HepG2 (cell line): ENCODE data around the gene PPP4C. TPM values are rescaled to one million over a fixed set of nuclear protein-coding genes. Genes with fewer than 3 reads are reported as not detected.

Experiments
- ATM ChIP-seq: fragments of 450-650 bp; IDR thresholded peaks from 2 replicates; pipeline ENCODE4 v1.7.1; 2017; ENCODE audit warnings: mild to moderate bottlenecking, borderline replicate concordance
- CAMTA2 ChIP-seq: sonication (generic); formaldehyde crosslinking; IDR thresholded peaks from 2 replicates; pipeline ENCODE4 v1.4.0; 2020; ENCODE audit warnings: mild to moderate bottlenecking, missing genetic modification reagents, borderline replicate concordance
- CBFB ChIP-seq: sonication (generic); formaldehyde crosslinking; IDR thresholded peaks from 2 replicates; pipeline ENCODE4 v1.4.0; 2020; ENCODE audit warnings: missing genetic modification reagents
- CC2D1A ChIP-seq: sonication (generic); formaldehyde crosslinking; IDR thresholded peaks from 2 replicates; pipeline ENCODE4 v1.8.1; 2023; ENCODE audit warnings: mild to moderate bottlenecking, missing genetic modification reagents
- CHCHD3 ChIP-seq: sonication (generic); formaldehyde crosslinking; IDR thresholded peaks from 2 replicates; pipeline ENCODE4 v1.8.0; 2022; ENCODE audit warnings: mild to moderate bottlenecking, missing genetic modification reagents, moderate library complexity
- GABPB1 ChIP-seq: IDR thresholded peaks from 2 replicates; pipeline ENCODE4 v1.6.1; 2016; ENCODE audit warnings: mild to moderate bottlenecking, missing genetic modification reagents, moderate library complexity, missing compliant biosample characterization
- GLI4 ChIP-seq: sonication (generic); formaldehyde crosslinking; IDR thresholded peaks from 2 replicates; pipeline ENCODE4 v1.5.1; 2020; ENCODE audit warnings: missing genetic modification reagents, mild to moderate bottlenecking, moderate library complexity, borderline replicate concordance
- HOXA5 ChIP-seq: sonication (generic); formaldehyde crosslinking; IDR thresholded peaks from 2 replicates; pipeline ENCODE4 v1.4.0; 2020; ENCODE audit warnings: missing genetic modification reagents
- KLF11 ChIP-seq: IDR thresholded peaks from 2 replicates; pipeline ENCODE4 v1.6.1; 2016; ENCODE audit warnings: missing compliant biosample characterization
- MED8 ChIP-seq: sonication (generic); formaldehyde crosslinking; IDR thresholded peaks from 2 replicates; pipeline ENCODE4 v1.8.1; 2023; ENCODE audit warnings: mild to moderate bottlenecking, missing genetic modification reagents; ENCODE audit not compliant: insufficient replicate concordance
- PHF20 ChIP-seq: sonication (generic); formaldehyde crosslinking; IDR thresholded peaks from 2 replicates; pipeline ENCODE4 v1.5.0; 2020; ENCODE audit warnings: mild to moderate bottlenecking, missing genetic modification reagents
- POLR2AphosphoS2 ChIP-seq: IDR thresholded peaks from 2 replicates; pipeline ENCODE4 v1.6.1; 2011; ENCODE audit warnings: low read depth, low read length, improper control_type of control experiment
- REPIN1 ChIP-seq: sonication (generic); formaldehyde crosslinking; IDR thresholded peaks from 2 replicates; pipeline ENCODE4 v1.8.0; 2022; ENCODE audit warnings: missing genetic modification reagents, low read depth, mild to moderate bottlenecking, borderline replicate concordance
- SNAI1 ChIP-seq: sonication (generic); formaldehyde crosslinking; IDR thresholded peaks from 2 replicates; pipeline ENCODE4 v1.5.0; 2020; ENCODE audit warnings: mild to moderate bottlenecking, missing genetic modification reagents, borderline replicate concordance
- SOX5 ChIP-seq: IDR thresholded peaks from 2 replicates; pipeline ENCODE4 v1.6.1; 2016; ENCODE audit warnings: borderline replicate concordance
- SSRP1 ChIP-seq: IDR thresholded peaks from 2 replicates; pipeline ENCODE4 v1.6.1; 2016; ENCODE audit warnings: control low read depth
- TAF15 ChIP-seq: fragments of 200-400 bp; formaldehyde crosslinking; IDR thresholded peaks from one replicate; pipeline ENCODE4 v1.6.1; 2018; ENCODE audit warnings: mild to moderate bottlenecking, low read depth, low read length; ENCODE audit not compliant: poor library complexity, severe bottlenecking
- TCF12 ChIP-seq, 2 experiments: fragments of 450-650 bp in 1 of 2; sonication (generic) in 1 of 2; formaldehyde crosslinking in 1 of 2; IDR thresholded peaks; 2 replicates each; pipeline versions ENCODE4 v1.6.1 to v1.8.0; 2017 to 2022; ENCODE audit warnings: antibody characterized with exemption in 1 of 2, mild to moderate bottlenecking in 1 of 2, missing genetic modification reagents in 1 of 2, moderate library complexity in 1 of 2
- TOPORS ChIP-seq: sonication (generic); formaldehyde crosslinking; IDR thresholded peaks from 2 replicates; pipeline ENCODE4 v1.8.0; 2023; ENCODE audit warnings: mild to moderate bottlenecking, missing genetic modification reagents
- ZBTB2 ChIP-seq: sonication (generic); formaldehyde crosslinking; IDR thresholded peaks from 2 replicates; pipeline ENCODE4 v1.8.0; 2022; ENCODE audit warnings: low read depth, missing genetic modification reagents
- ZBTB21 ChIP-seq: sonication (generic); formaldehyde crosslinking; IDR thresholded peaks from 2 replicates; pipeline ENCODE4 v1.4.0; 2020; ENCODE audit warnings: missing genetic modification reagents
- ZC3H4 ChIP-seq: sonication (generic); formaldehyde crosslinking; IDR thresholded peaks from 2 replicates; pipeline ENCODE4 v1.4.0; 2020; ENCODE audit warnings: missing genetic modification reagents, borderline replicate concordance
- ZNF34 ChIP-seq: sonication (generic); formaldehyde crosslinking; IDR thresholded peaks from 2 replicates; pipeline ENCODE4 v1.4.0; 2020; ENCODE audit warnings: mild to moderate bottlenecking, missing genetic modification reagents, borderline replicate concordance
- ZNF446 ChIP-seq: sonication (generic); formaldehyde crosslinking; IDR thresholded peaks from 2 replicates; pipeline ENCODE4 v1.5.0; 2020; ENCODE audit warnings: mild to moderate bottlenecking, missing genetic modification reagents
- ZNF552 ChIP-seq: sonication (generic); formaldehyde crosslinking; IDR thresholded peaks from 2 replicates; pipeline ENCODE4 v1.9.0; 2022; ENCODE audit warnings: missing genetic modification reagents, mild to moderate bottlenecking, borderline replicate concordance
- ZNF605 ChIP-seq: sonication (generic); formaldehyde crosslinking; IDR thresholded peaks from 2 replicates; pipeline ENCODE4 v1.8.0; 2022; ENCODE audit warnings: mild to moderate bottlenecking, missing genetic modification reagents
- ZNF83 ChIP-seq: sonication (generic); formaldehyde crosslinking; IDR thresholded peaks from 2 replicates; pipeline ENCODE4 v1.4.0; 2020; ENCODE audit warnings: missing genetic modification reagents, mild to moderate bottlenecking, borderline replicate concordance
- polyA plus RNA-seq, 8 experiments: library from polyadenylated mRNA; depleted of rRNA in 3 of 8; stranded (reverse) in 7 of 8; unstranded in 1 of 8; fragments of >200 nt; fragmentation: Illumina TruSeq in 4 of 8; extraction: Trizol in 4 of 8; gene quantifications; 2 replicates each; pipeline versions ENCODE4 v1.2.1 to v1.2.3, GENCODE V29; 2011 to 2016; ENCODE audit warnings: low read depth in 4 of 8, missing spikeins in 1 of 8, mixed read lengths in 1 of 8; ENCODE audit not compliant: insufficient read depth in 1 of 8
- total RNA-seq, 5 experiments: library from RNA; depleted of rRNA; stranded (reverse); fragments of >200 nt; fragmentation: Illumina TruSeq; extraction: Trizol; gene quantifications; 2 replicates each; pipeline ENCODE4 v1.2.3, GENCODE V29; 2016; ENCODE audit warnings: low read depth in 1 of 5
- TF ChIP-seq, protein P1 (sequence below): conservative IDR thresholded peaks from 2 replicates; pipeline ENCODE4 v1.6.1; 2018; ENCODE audit warnings: missing genetic modification reagents

Gene PPP4C
- total and polyA plus RNA-seq, 2 of the 13 experiments (the other 11 are each of a cell fraction or from before 2014, with no cell fraction given) = 176 to 220 TPM

DNA sequence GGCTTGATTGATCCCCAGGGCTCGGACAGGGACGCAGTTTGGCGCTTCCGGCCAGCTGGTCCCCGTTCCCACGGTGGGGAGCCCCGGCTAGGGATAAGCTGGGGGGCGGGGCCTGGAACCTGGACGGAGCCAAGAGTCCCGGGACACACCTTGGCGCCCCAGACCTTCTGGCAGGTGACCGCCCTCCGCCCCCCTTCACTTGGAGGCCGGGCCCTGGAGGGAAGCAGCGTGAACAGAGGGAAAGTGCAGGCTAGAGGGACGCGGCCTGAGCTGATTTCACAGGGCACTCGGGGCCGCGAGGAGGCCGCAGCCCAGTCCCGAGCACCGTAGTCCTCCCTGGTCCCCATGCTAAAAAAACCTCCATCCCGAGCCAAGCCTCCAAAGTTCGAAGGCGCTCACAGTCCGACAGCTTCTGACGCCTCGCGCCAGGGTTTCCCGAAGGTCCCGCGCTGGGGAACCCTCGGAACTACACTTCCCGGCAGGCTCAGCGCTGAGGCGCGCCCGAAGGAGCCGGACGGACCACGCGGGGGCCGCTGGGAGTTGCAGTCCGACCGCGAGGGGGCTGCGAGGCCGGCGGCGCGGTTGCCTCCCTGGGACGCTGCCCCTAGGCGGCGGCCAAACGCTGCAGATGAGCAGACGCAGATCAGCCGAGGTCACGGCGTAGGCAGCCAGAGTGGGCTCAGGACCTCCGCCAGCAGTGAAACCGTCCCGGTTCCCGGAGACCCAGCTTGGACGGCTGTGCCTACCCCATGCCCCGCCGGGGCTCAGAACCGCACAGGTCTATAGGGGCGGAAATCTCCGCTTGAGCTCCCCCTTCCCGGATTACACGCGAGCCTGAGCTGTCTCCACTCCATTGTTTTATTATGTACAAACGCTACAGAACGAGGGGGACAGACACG is 15.9 kb downstream of the PPP4C start, which contains the start of gene TBX6 (continued):
- TF ChIP-seq ZNF605 (CRISPR knock-in tag) (no peak; the same call in 1 of the 2 replicates), ZNF446 (0 out of 2 replicates have a peak, but pooled peaks have one; percentile 28), POLR2AphosphoS2 (no peak), ZNF552 (CRISPR knock-in tag) (no peak), PHF20 (CRISPR knock-in tag) (no peak; the same call in 1 of the 2 replicates), ZNF83 (CRISPR knock-in tag) (no peak), CC2D1A (CRISPR knock-in tag) (no peak), TAF15 (no peak), ZBTB21 (CRISPR knock-in tag) (no peak; the same call in 1 of the 2 replicates), GLI4 (CRISPR knock-in tag) (peak; percentile 45; the same call in 1 of the 2 replicates), SNAI1 (CRISPR knock-in tag) (0 out of 2 replicates have a peak, but pooled peaks have one; percentile 20), ATM (no peak), TCF12 (IDR thresholded peaks at IDR 0.05) (no peak), TCF12 (CRISPR knock-in tag; IDR thresholded peaks at IDR 0.05) (no peak), SSRP1 (0 out of 2 replicates have a peak, but pooled peaks have one; percentile 39), CHCHD3 (CRISPR knock-in tag) (peak; percentile 76; the same call in 1 of the 2 replicates), ZBTB2 (CRISPR knock-in tag) (peak; percentile 65; the same call in 1 of the 2 replicates), SOX5 (CRISPR knock-in tag) (peak; percentile 28; the same call in 1 of the 2 replicates), REPIN1 (CRISPR knock-in tag) (no peak), MED8 (no peak), HOXA5 (no peak; the same call in 1 of the 2 replicates), CBFB (CRISPR knock-in tag) (peak; percentile 92), TOPORS (0 out of 2 replicates have a peak, but pooled peaks have one; percentile 5), ZNF34 (CRISPR knock-in tag) (peak; percentile 88; the same call in 1 of the 2 replicates), ZC3H4 (CRISPR knock-in tag) (peak; percentile 34; the same call in 1 of the 2 replicates), KLF11 (CRISPR knock-in tag) (peak; percentile 23; the same call in 1 of the 2 replicates), GABPB1 (CRISPR knock-in tag) (peak; percentile 94), CAMTA2 (CRISPR knock-in tag) (no peak)
- TF ChIP-seq, protein P1, sequence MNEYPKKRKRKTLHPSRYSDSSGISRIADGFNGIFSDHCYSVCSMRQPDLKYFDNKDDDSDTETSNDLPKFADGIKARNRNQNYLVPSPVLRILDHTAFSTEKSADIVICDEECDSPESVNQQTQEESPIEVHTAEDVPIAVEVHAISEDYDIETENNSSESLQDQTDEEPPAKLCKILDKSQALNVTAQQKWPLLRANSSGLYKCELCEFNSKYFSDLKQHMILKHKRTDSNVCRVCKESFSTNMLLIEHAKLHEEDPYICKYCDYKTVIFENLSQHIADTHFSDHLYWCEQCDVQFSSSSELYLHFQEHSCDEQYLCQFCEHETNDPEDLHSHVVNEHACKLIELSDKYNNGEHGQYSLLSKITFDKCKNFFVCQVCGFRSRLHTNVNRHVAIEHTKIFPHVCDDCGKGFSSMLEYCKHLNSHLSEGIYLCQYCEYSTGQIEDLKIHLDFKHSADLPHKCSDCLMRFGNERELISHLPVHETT = no peak
